ENCODE measurements around the gene EFNA3. TPM values are rescaled to one million over a fixed set of nuclear protein-coding genes. Genes with fewer than 3 reads are reported as not detected.

The EFNA3 gene
- total RNA-seq, 1 experiment from 2014 or later, result 15.7 TPM

DNA sequence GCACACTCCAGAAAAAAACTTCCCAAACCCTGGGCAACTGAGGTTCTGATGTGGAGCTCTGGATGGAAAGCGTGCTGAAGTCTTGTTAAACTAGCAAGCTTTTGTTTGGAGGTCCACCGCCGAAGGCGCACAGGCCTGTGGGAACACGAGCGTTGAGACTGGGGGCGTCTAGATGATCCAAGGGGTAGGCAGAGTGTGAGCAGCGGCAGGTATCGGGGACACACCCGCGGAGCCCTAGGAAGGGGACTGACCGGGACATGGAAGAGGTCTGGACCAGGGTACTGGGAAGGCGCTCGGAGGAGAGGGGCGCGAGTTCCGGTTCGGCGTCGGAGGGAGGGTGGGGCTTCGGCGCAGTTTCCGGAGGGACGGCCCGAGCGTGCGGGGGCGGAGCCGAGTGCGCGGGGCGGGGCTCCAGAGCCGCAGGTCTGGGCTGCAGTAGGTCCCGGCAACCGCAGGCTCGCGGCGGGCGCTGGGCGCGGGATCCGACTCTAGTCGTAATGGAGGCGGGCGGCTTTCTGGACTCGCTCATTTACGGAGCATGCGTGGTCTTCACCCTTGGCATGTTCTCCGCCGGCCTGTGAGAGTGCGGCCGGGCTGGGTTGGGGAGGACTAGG, 56.9 kb downstream of the EFNA3 start, which contains the start of gene SLC50A1:
TSS of gene SLC50A1 (plus strand) at position 438 of the 614 bp plus-strand sequence. CDS start at position 498, 60 bp downstream.
- no peaks in the 10 kb centered on the region for H3K27me3 ChIP-seq (ENCODE audit: low read length)
- H3K4me3 ChIP-seq (ENCODE audit: low read length), result peak within 1 kb of the TSS; percentile 73
- peaks cover 29% of the 10 kb centered on the region for H3K79me2 ChIP-seq (ENCODE audit: low read length)
- H3K9me2 ChIP-seq (replicated peaks; ENCODE audit: insufficient read depth, low read length), result no peaks in the 10 kb centered on the region
- no peaks in the 10 kb centered on the region for H3K9me3 ChIP-seq (ENCODE audit: low read length)
- H3K9ac ChIP-seq (ENCODE audit: low read length), result peak within 1 kb of the TSS; percentile 84
- DNase-seq, result peak; percentile 98
- H3K4me2 ChIP-seq (ENCODE audit: low read depth, low read length, poor library complexity, severe bottlenecking), result peak within 1 kb of the TSS; percentile 77
- H2AFZ ChIP-seq (ENCODE audit: low read length), result peak within 1 kb of the TSS; percentile 67; the same call in 1 of the 2 replicates
- H3K4me1 ChIP-seq (ENCODE audit: low read length), result peaks cover 37% of the 10 kb centered on the region
- no peaks in the 10 kb centered on the region for H4K20me1 ChIP-seq (ENCODE audit: insufficient read depth, low read depth, low read length)
- H3K27ac ChIP-seq (ENCODE audit: low read length), result peak within 1 kb of the TSS; percentile 80
- peaks cover 4% of the 10 kb centered on the region; the same call in 1 of the 2 replicates for H3K36me3 ChIP-seq (ENCODE audit: insufficient read depth, low read length)

DNA sequence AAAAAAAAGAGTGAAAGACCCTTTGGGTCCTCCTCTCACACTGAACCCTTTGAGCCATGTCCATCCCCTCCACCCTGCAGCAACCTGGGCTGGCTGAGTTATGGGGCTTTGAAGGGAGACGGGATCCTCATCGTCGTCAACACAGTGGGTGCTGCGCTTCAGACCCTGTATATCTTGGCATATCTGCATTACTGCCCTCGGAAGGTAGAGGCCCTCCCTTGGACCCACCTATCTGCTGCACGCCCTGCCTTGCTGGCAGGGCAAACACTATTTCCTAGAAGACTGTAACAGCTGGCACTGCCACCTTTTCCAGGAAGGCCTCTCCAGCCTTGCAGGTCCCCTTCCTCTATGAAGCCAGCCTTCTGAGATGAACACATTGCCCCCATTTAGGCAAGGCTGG, 58.1 kb downstream of the EFNA3 start:
- H4K20me1 ChIP-seq (ENCODE audit: insufficient read depth, low read depth, low read length), result no peaks in the 10 kb centered on the region
- H3K27me3 ChIP-seq (ENCODE audit: low read length), result no peaks in the 10 kb centered on the region
- H3K36me3 ChIP-seq (ENCODE audit: insufficient read depth, low read length), result peaks cover 4% of the 10 kb centered on the region; the same call in 1 of the 2 replicates
- peak overlapping the region; percentile 84 for H3K9ac ChIP-seq (ENCODE audit: low read length)
- peak overlapping the region; percentile 73 for H3K4me3 ChIP-seq (ENCODE audit: low read length)
- H3K4me2 ChIP-seq (ENCODE audit: low read depth, low read length, poor library complexity, severe bottlenecking), result peak overlapping the region; percentile 77
- peaks cover 39% of the 10 kb centered on the region for H3K4me1 ChIP-seq (ENCODE audit: low read length)
- peaks cover 29% of the 10 kb centered on the region for H3K79me2 ChIP-seq (ENCODE audit: low read length)
- H2AFZ ChIP-seq (ENCODE audit: low read length), result no peak overlapping the region
- no peaks in the 10 kb centered on the region for H3K9me2 ChIP-seq (replicated peaks; ENCODE audit: insufficient read depth, low read length)
- peak; percentile 63 for DNase-seq
- no peaks in the 10 kb centered on the region for H3K9me3 ChIP-seq (ENCODE audit: low read length)
- peak overlapping the region; percentile 80 for H3K27ac ChIP-seq (ENCODE audit: low read length)

Small RNAs within 50 kb of the gene (small RNA-seq; reads per million reads assigned to genes)
- not detected for gene RF00019

Other genes with a start within 250 kb of the EFNA3 start
- 50.0 and 68.2 TPM in 2 replicates for gene KCNN3, start 208.6 kb upstream of the EFNA3 start, total RNA-seq (2014; rRNA removed; shearing (Covaris generic); ENCODE audit: low replicate concordance)
- 11.1 and 14.1 TPM in 2 replicates for gene PMVK, start 142.1 kb upstream of the EFNA3 start, total RNA-seq (2014; rRNA removed; shearing (Covaris generic); ENCODE audit: low replicate concordance)
- 26.1 and 55.8 TPM in 2 replicates for gene PBXIP1, start 122.7 kb upstream of the EFNA3 start, total RNA-seq (2014; rRNA removed; shearing (Covaris generic); ENCODE audit: low replicate concordance)
- 37.3 and 44.4 TPM in 2 replicates for gene PYGO2, start 117.1 kb upstream of the EFNA3 start, total RNA-seq (2014; rRNA removed; shearing (Covaris generic); ENCODE audit: low replicate concordance)
- 27.8 and 35.3 TPM in 2 replicates for gene SHC1, start 108.1 kb upstream of the EFNA3 start, total RNA-seq (2014; rRNA removed; shearing (Covaris generic); ENCODE audit: low replicate concordance)
- gene CKS1B, start 104.2 kb upstream of the EFNA3 start, total RNA-seq (2014; rRNA removed; shearing (Covaris generic); ENCODE audit: low replicate concordance), result 110 and 225 TPM in 2 replicates
- 48.7 and 57.3 TPM in 2 replicates for gene FLAD1, start 95.5 kb upstream of the EFNA3 start, total RNA-seq (2014; rRNA removed; shearing (Covaris generic); ENCODE audit: low replicate concordance)
- gene LENEP, start 85.3 kb upstream of the EFNA3 start, total RNA-seq (2014; rRNA removed; shearing (Covaris generic); ENCODE audit: low replicate concordance), result 2.6 TPM in 1 of 2 replicates, not detected in the other
- 17.1 and 31.0 TPM in 2 replicates for gene ZBTB7B, start 76.0 kb upstream of the EFNA3 start, total RNA-seq (2014; rRNA removed; shearing (Covaris generic); ENCODE audit: low replicate concordance)
- 1.3 and 3.5 TPM in 2 replicates for gene DCST2, start 45.1 kb upstream of the EFNA3 start, total RNA-seq (2014; rRNA removed; shearing (Covaris generic); ENCODE audit: low replicate concordance)
- gene DCST1, start 45.0 kb upstream of the EFNA3 start, total RNA-seq (2014; rRNA removed; shearing (Covaris generic); ENCODE audit: low replicate concordance), result not detected in 2 replicates
- 33.6 and 50.0 TPM in 2 replicates for gene ADAM15, start 27.5 kb upstream of the EFNA3 start, total RNA-seq (2014; rRNA removed; shearing (Covaris generic); ENCODE audit: low replicate concordance)
- 10.4 and 14.5 TPM in 2 replicates for gene EFNA4, start 15.1 kb upstream of the EFNA3 start, total RNA-seq (2014; rRNA removed; shearing (Covaris generic); ENCODE audit: low replicate concordance)
- not detected in 2 replicates for gene EFNA1, start 49.0 kb downstream of the EFNA3 start, total RNA-seq (2014; rRNA removed; shearing (Covaris generic); ENCODE audit: low replicate concordance)
- 47.8 and 56.5 TPM in 2 replicates for gene SLC50A1, start 57.0 kb downstream of the EFNA3 start, total RNA-seq (2014; rRNA removed; shearing (Covaris generic); ENCODE audit: low replicate concordance)
- 22.2 and 33.2 TPM in 2 replicates for gene DPM3, start 61.7 kb downstream of the EFNA3 start, total RNA-seq (2014; rRNA removed; shearing (Covaris generic); ENCODE audit: low replicate concordance)
- 237 and 400 TPM in 2 replicates for gene KRTCAP2, start 94.5 kb downstream of the EFNA3 start, total RNA-seq (2014; rRNA removed; shearing (Covaris generic); ENCODE audit: low replicate concordance)
- gene TRIM46, start 95.0 kb downstream of the EFNA3 start, total RNA-seq (2014; rRNA removed; shearing (Covaris generic); ENCODE audit: low replicate concordance), result 5.1 and 19.2 TPM in 2 replicates
- gene THBS3, start 129.1 kb downstream of the EFNA3 start, total RNA-seq (2014; rRNA removed; shearing (Covaris generic); ENCODE audit: low replicate concordance), result 11.9 and 18.7 TPM in 2 replicates
- gene MTX1, start 129.9 kb downstream of the EFNA3 start, total RNA-seq (2014; rRNA removed; shearing (Covaris generic); ENCODE audit: low replicate concordance), result 49.5 and 56.9 TPM in 2 replicates
- gene ENTREP3, start 176.6 kb downstream of the EFNA3 start, total RNA-seq (2014; rRNA removed; shearing (Covaris generic); ENCODE audit: low replicate concordance), result 20.7 and 30.6 TPM in 2 replicates
- gene SCAMP3, start 183.5 kb downstream of the EFNA3 start, total RNA-seq (2014; rRNA removed; shearing (Covaris generic); ENCODE audit: low replicate concordance), result 69.7 and 73.5 TPM in 2 replicates
- 78.7 and 99.6 TPM in 2 replicates for gene CLK2, start 194.7 kb downstream of the EFNA3 start, total RNA-seq (2014; rRNA removed; shearing (Covaris generic); ENCODE audit: low replicate concordance)
- 5.9 and 6.3 TPM in 2 replicates for gene HCN3, start 198.6 kb downstream of the EFNA3 start, total RNA-seq (2014; rRNA removed; shearing (Covaris generic); ENCODE audit: low replicate concordance)
- gene PKLR, start 222.6 kb downstream of the EFNA3 start, total RNA-seq (2014; rRNA removed; shearing (Covaris generic); ENCODE audit: low replicate concordance), result not detected in 2 replicates
- 298 and 377 TPM in 2 replicates for gene FDPS, start 230.0 kb downstream of the EFNA3 start, total RNA-seq (2014; rRNA removed; shearing (Covaris generic); ENCODE audit: low replicate concordance)
- gene RUSC1, start 242.1 kb downstream of the EFNA3 start, total RNA-seq (2014; rRNA removed; shearing (Covaris generic); ENCODE audit: low replicate concordance), result 8.3 and 9.2 TPM in 2 replicates

All from Karpas-422 (cell line).